ENCODE results near the gene KIF5B.

- TF ChIP-seq CTCF (conservative IDR thresholded peaks at IDR 0.05; ENCODE audit: low read depth, low read length) (no peak), POLR2A (IDR thresholded peaks at IDR 0.05; ENCODE audit: low read depth, low read length) (no peak), MAFK (IDR thresholded peaks at IDR 0.05; ENCODE audit: low read depth, low read length) (no peak), NFE2L2 (IDR thresholded peaks at IDR 0.05; ENCODE audit: low read depth, low read length) (no peak), RCOR1 (IDR thresholded peaks at IDR 0.05; ENCODE audit: insufficient replicate concordance, low read length) (no peak)
Observed at GRCh38 chr10:32072025-32072800, 16.0 kb upstream of the KIF5B start.
